Hippocampal formation (tissue), 2 donors: ENCODE measurements around the gene PACS2.
"Not testable (repeated sequence)": the region's sequence is repeated elsewhere in the genome, so short reads cannot be mapped to it uniquely, and the experiment has no call there.

Experiments used
- DNase-seq, 2 donors: peaks; one replicate each; lab custom pipeline; 2025; lab: John Stamatoyannopoulos, UW

The PACS2 gene

GRCh38 chr14:105333020-105333490 is 18.5 kb downstream of the PACS2 start:
- DNase-seq = no peak

- no peak for DNase-seq
These were observed 19.2 kb downstream of the PACS2 start for GRCh38 chr14:105333613-105334364.

GRCh38 chr14:105334383-105335230 is 20.1 kb downstream of the PACS2 start:
- DNase-seq = no peak

- not testable (repeated sequence) for DNase-seq
These were observed 20.6 kb downstream of the PACS2 start for GRCh38 chr14:105335231-105335542.

- DNase-seq = peak in 1 of 2 donors; percentile 53
These were observed 21.4 kb downstream of the PACS2 start for GRCh38 chr14:105335735-105336476.

GRCh38 chr14:105336477-105337287 is 22.1 kb downstream of the PACS2 start:
- DNase-seq = no peak

GRCh38 chr14:105337433-105337832 is 22.9 kb downstream of the PACS2 start:
- no peak for DNase-seq

GRCh38 chr14:105337966-105338741 is 23.6 kb downstream of the PACS2 start:
- DNase-seq = peak; percentile 39

- DNase-seq = peak; percentile 27 to 75
These were observed 26.5 kb downstream of the PACS2 start for GRCh38 chr14:105340821-105341733.

GRCh38 chr14:105343194-105343593 is 28.6 kb downstream of the PACS2 start:
- DNase-seq = no peak

- no peak for DNase-seq
These were observed 31.6 kb downstream of the PACS2 start for GRCh38 chr14:105346200-105346533.

GRCh38 chr14:105346876-105347586 is 32.5 kb downstream of the PACS2 start:
- no peak for DNase-seq

GRCh38 chr14:105347587-105347968 is 33.0 kb downstream of the PACS2 start:
- DNase-seq = no peak

- DNase-seq = no peak
These were observed 33.8 kb downstream of the PACS2 start for GRCh38 chr14:105348169-105348944.

GRCh38 chr14:105348945-105349699 is 34.6 kb downstream of the PACS2 start:
- DNase-seq = no peak

- no peak for DNase-seq
These were observed 35.4 kb downstream of the PACS2 start for GRCh38 chr14:105349992-105350391.

GRCh38 chr14:105350450-105351244 is 36.1 kb downstream of the PACS2 start:
- no peak for DNase-seq
